Middle frontal gyrus (tissue), 1 donor: ENCODE data around the gene ZNF263.

Experiments
- DNase-seq: peaks from one replicate; pipeline ENCODE4 v3.0.0-alpha.2; 2015; ENCODE audit warnings: low spot score; ENCODE audit errors: extremely low spot score

The ZNF263 gene

GRCh38 chr16:3317315-3317999 is 34.2 kb downstream of the ZNF263 start:
- DNase-seq, result no peak

- DNase-seq, result no peak
Observed at GRCh38 chr16:3321816-3322215, 38.5 kb downstream of the ZNF263 start.

GRCh38 chr16:3327514-3327913 is 44.2 kb downstream of the ZNF263 start:
- no peak for DNase-seq

- DNase-seq, result no peak
Observed at GRCh38 chr16:3328104-3328503, 44.8 kb downstream of the ZNF263 start.

- no peak for DNase-seq
Observed at GRCh38 chr16:3328643-3329042, 45.4 kb downstream of the ZNF263 start.
